Central memory CD4-positive, alpha-beta T cell (primary cell): ENCODE measurements around the gene PPEF2.

Experiments
- DNase-seq: peaks from one replicate; pipeline ENCODE4 v3.0.0; 2022

Gene PPEF2

GRCh38 chr4:75831856-75832405 lies 70.3 kb downstream of the PPEF2 start:
- DNase-seq: no peak

GRCh38 chr4:75830906-75831305 lies 71.3 kb downstream of the PPEF2 start:
- DNase-seq: no peak

GRCh38 chr4:75823812-75824211 lies 78.4 kb downstream of the PPEF2 start:
- no peak for DNase-seq

- no peak for DNase-seq
These were observed 79.8 kb downstream of the PPEF2 start for GRCh38 chr4:75822416-75822815.

- no peak for DNase-seq
These were observed 80.3 kb downstream of the PPEF2 start for GRCh38 chr4:75821966-75822365.

GRCh38 chr4:75821216-75821615 lies 81.0 kb downstream of the PPEF2 start:
- no peak for DNase-seq

GRCh38 chr4:75820676-75821075 lies 81.6 kb downstream of the PPEF2 start:
- DNase-seq: no peak

GRCh38 chr4:75820197-75820596 lies 82.1 kb downstream of the PPEF2 start:
- DNase-seq: no peak

- no peak for DNase-seq
These were observed 83.1 kb downstream of the PPEF2 start for GRCh38 chr4:75819121-75819520.

- no peak for DNase-seq
These were observed 84.4 kb downstream of the PPEF2 start for GRCh38 chr4:75817901-75818300.
